K562 (cell line): Measurements from ENCODE around the gene FBXO28. TPM values are rescaled to one million over a fixed set of nuclear protein-coding genes. Genes with fewer than 3 reads are reported as not detected.
A peak's percentile ranks its signal among the peaks of the same experiment; 100 is the strongest.

Experiments
- ATAC-seq: fragments of 200-7000 bp; cut with Tn5 transposase; 3 replicates; pipeline ENCODE4 v1.9.1; 2020; ENCODE audit warnings: moderate library complexity
- BruUV-seq: library from RNA; stranded (reverse); fragments of 400-500 nt; replicated peaks from 2 replicates; lab custom pipeline; 2021; lab: Mats Ljungman, UMichigan
- CTCF ChIA-PET: fragments of 300-600 bp; formaldehyde crosslinking; extraction: SDS; loops from one replicate; lab custom pipeline; 2021; ENCODE audit warnings: low intra/inter-chr PET ratio; lab: Yijun Ruan, JAX
- POLR2A ChIA-PET: fragments of 300-600, 350-650 bp; sonication (Branson Sonifier 250); formaldehyde crosslinking; extraction: SDS; loops from one replicate; lab custom pipeline; 2021; ENCODE audit warnings: antibody characterized with exemption, inconsistent platforms; lab: Yijun Ruan, JAX
- DNase-seq, 4 experiments: peaks; one replicate each; pipeline versions ENCODE4 v3.0.0 to v3.0.0-alpha.2; 2011 to 2018; ENCODE audit warnings: low spot score in 3 of 4, mixed read lengths in 3 of 4; ENCODE audit errors: extremely low read depth in 1 of 4
- FAIRE-seq: peaks from 2 replicates; lab custom pipeline; 2011; peaks lifted over from hg19 to GRCh38; lab: Jason Lieb, UNC
- H2AFZ ChIP-seq: 2 replicates; pipeline ENCODE4 v1.6.0; 2011; ENCODE audit warnings: low read depth, low read length, control low read depth, inconsistent platforms
- H3K27ac ChIP-seq: fragments of 200-600 bp; 3 replicates; pipeline ENCODE4 v1.8.0; 2011; ENCODE audit warnings: low read depth, mild to moderate bottlenecking, control low read depth, inconsistent platforms, low read length, moderate library complexity, mixed read lengths; ENCODE audit errors: extremely low read depth
- H3K27me3 ChIP-seq, 2 experiments: fragments of 300-600 bp in 1 of 2; 2 replicates in 1 of 2; 3 replicates in 1 of 2; pipeline versions ENCODE4 v1.6.0 to v1.8.0; 2011; ENCODE audit warnings: inconsistent platforms in 2 of 2, low read length in 2 of 2, mild to moderate bottlenecking in 1 of 2, mixed read lengths in 1 of 2, moderate library complexity in 1 of 2; ENCODE audit not compliant: control insufficient read depth in 2 of 2, insufficient read depth in 2 of 2
- H3K36me3 ChIP-seq: fragments of 300-600 bp; 3 replicates; pipeline ENCODE4 v1.8.0; 2011; ENCODE audit warnings: mild to moderate bottlenecking, low read length, inconsistent platforms; ENCODE audit not compliant: control insufficient read depth, insufficient read depth
- H3K4me1 ChIP-seq, 2 experiments: fragments of 200-600 bp in 1 of 2; replicated peaks in 1 of 2; 2 replicates in 1 of 2; 3 replicates in 1 of 2; pipeline versions ENCODE4 v1.5.1 to v1.8.0; 2011; ENCODE audit warnings: inconsistent platforms in 2 of 2, low read length in 2 of 2, mild to moderate bottlenecking in 1 of 2, mixed read lengths in 1 of 2, moderate library complexity in 1 of 2; ENCODE audit not compliant: control insufficient read depth in 2 of 2, insufficient read depth in 2 of 2
- H3K4me2 ChIP-seq: 2 replicates; pipeline ENCODE4 v1.6.1; 2011; ENCODE audit warnings: low read length, control low read depth, inconsistent platforms, mixed read lengths; ENCODE audit not compliant: insufficient read depth
- H3K4me3 ChIP-seq: fragments of 200-600 bp; sonication (generic), shearing (Covaris generic); 2 replicates; pipeline ENCODE4 v1.5.1; 2016; ENCODE audit warnings: control low read depth, inconsistent platforms
- H3K79me2 ChIP-seq: fragments of 200-600 bp; 3 replicates; pipeline ENCODE4 v1.8.0; 2011; ENCODE audit warnings: low read length, inconsistent platforms; ENCODE audit not compliant: control insufficient read depth, insufficient read depth
- H3K9ac ChIP-seq, 2 experiments: 2 replicates each; pipeline versions ENCODE4 v1.6.0 to v1.6.1; 2011; ENCODE audit warnings: low read depth in 2 of 2, low read length in 2 of 2, control low read depth in 1 of 2, inconsistent platforms in 1 of 2, mild to moderate bottlenecking in 1 of 2, mixed read lengths in 1 of 2; ENCODE audit not compliant: insufficient read depth in 1 of 2
- H3K9me1 ChIP-seq: one replicate; pipeline ENCODE4 v1.6.0; 2011; ENCODE audit warnings: inconsistent platforms, mild to moderate bottlenecking, low read length, moderate library complexity; ENCODE audit not compliant: control insufficient read depth, insufficient read depth
- H3K9me3 ChIP-seq: replicated peaks from 2 replicates; pipeline ENCODE4 v1.5.1; 2011; ENCODE audit warnings: low read depth, low read length, inconsistent platforms; ENCODE audit not compliant: control insufficient read depth, insufficient read depth
- H4K20me1 ChIP-seq: replicated peaks from 2 replicates; pipeline ENCODE4 v1.6.1; 2011; ENCODE audit warnings: low read length, inconsistent platforms, mixed read lengths; ENCODE audit not compliant: control insufficient read depth, insufficient read depth
- CBFB ChIP-seq: sonication (generic); formaldehyde crosslinking; IDR thresholded peaks from 2 replicates; pipeline ENCODE4 v1.4.0; 2020; ENCODE audit warnings: mild to moderate bottlenecking, missing genetic modification reagents
- CEBPG ChIP-seq, 3 experiments: fragments of 200-800 bp in 1 of 3; sonication (Bioruptor generic) in 1 of 3; sonication (generic) in 1 of 3; formaldehyde crosslinking in 1 of 3; IDR thresholded peaks in 2 of 3; conservative IDR thresholded peaks in 1 of 3; 2 replicates each; pipeline versions ENCODE4 v1.6.1 to v1.8.0; 2016 to 2022; ENCODE audit warnings: missing compliant biosample characterization in 2 of 3, missing genetic modification characterization in 2 of 3, mild to moderate bottlenecking in 1 of 3, missing genetic modification reagents in 1 of 3
- CSDE1 ChIP-seq, 2 experiments: fragments of 450-650 bp; IDR thresholded peaks; 2 replicates each; pipeline ENCODE4 v1.6.1; 2016; ENCODE audit warnings: mild to moderate bottlenecking in 1 of 2
- KAT7 ChIP-seq: sonication (generic); formaldehyde crosslinking; IDR thresholded peaks from 2 replicates; pipeline ENCODE4 v1.8.0; 2022; ENCODE audit warnings: missing genetic modification reagents, mild to moderate bottlenecking, borderline replicate concordance
- KDM4B ChIP-seq, 2 experiments: fragments of 450-650 bp in 1 of 2; sonication (generic) in 1 of 2; IDR thresholded peaks; 2 replicates each; pipeline ENCODE4 v1.6.1; 2016 to 2017; ENCODE audit warnings: borderline replicate concordance in 2 of 2, antibody characterized with exemption in 1 of 2, low read depth in 1 of 2, mild to moderate bottlenecking in 1 of 2
- MAFK ChIP-seq: IDR thresholded peaks from 2 replicates; pipeline ENCODE4 v1.6.1; 2011; ENCODE audit warnings: low read length, improper control_type of control experiment
- MTA2 ChIP-seq: fragments of 450-650 bp; IDR thresholded peaks from 2 replicates; pipeline ENCODE4 v1.6.1; 2016; ENCODE audit warnings: low read depth
- MYC ChIP-seq, 2 experiments: fragments of 250-450 bp in 1 of 2; sonication (Bioruptor Pico) in 1 of 2; IDR thresholded peaks; 2 replicates each; pipeline versions ENCODE4 v1.5.1 to v1.6.1; 2012 to 2021; ENCODE audit warnings: low read depth in 2 of 2, borderline replicate concordance in 1 of 2, improper control_type of control experiment in 1 of 2, low read length in 1 of 2, mild to moderate bottlenecking in 1 of 2, moderate library complexity in 1 of 2
- MYNN ChIP-seq, 2 experiments: sonication (generic); formaldehyde crosslinking in 1 of 2; IDR thresholded peaks; 2 replicates each; pipeline versions ENCODE4 v1.5.0 to v1.6.1; 2016 to 2020; ENCODE audit warnings: antibody characterized with exemption in 1 of 2, missing genetic modification reagents in 1 of 2
- NCOA6 ChIP-seq: fragments of 450-650 bp; IDR thresholded peaks from 2 replicates; pipeline ENCODE4 v1.6.1; 2017; ENCODE audit warnings: mild to moderate bottlenecking
- NFE2L1 ChIP-seq: fragments of 450-650 bp; IDR thresholded peaks from 2 replicates; pipeline ENCODE4 v1.6.1; 2016; ENCODE audit warnings: missing genetic modification characterization, low read depth, mild to moderate bottlenecking, missing compliant biosample characterization, moderate library complexity, borderline replicate concordance
- PPARD ChIP-seq: fragments of 250-450 bp; sonication (Bioruptor Pico); IDR thresholded peaks from 2 replicates; pipeline ENCODE4 v1.8.0; 2022; ENCODE audit warnings: inconsistent platforms, mild to moderate bottlenecking, moderate library complexity
- SMAD3 ChIP-seq: fragments of 450-650 bp; formaldehyde crosslinking; conservative IDR thresholded peaks from 2 replicates; pipeline ENCODE4 v1.4.0; 2020; ENCODE audit warnings: mild to moderate bottlenecking
- STAT5A ChIP-seq: IDR thresholded peaks from 2 replicates; pipeline ENCODE4 v1.6.1; 2012; ENCODE audit warnings: low read length, inconsistent platforms, borderline replicate concordance
- ZNF79 ChIP-seq: fragments of 250-450 bp; sonication (Bioruptor Pico); IDR thresholded peaks from 2 replicates; pipeline ENCODE4 v1.4.0; 2020; ENCODE audit warnings: low read depth, mild to moderate bottlenecking, moderate library complexity
- WGBS: fragments of 100-300 bp; shearing (Covaris generic); methylation state at CpG from one replicate; pipeline ENCODE4 v1.1.6; 2016; ENCODE audit warnings: low coverage, mixed read lengths; ENCODE audit not compliant: insufficient coverage; ENCODE audit errors: missing lambda C conversion rate; 5-methylcytosine and 5-hydroxymethylcytosine counted together
- in situ Hi-C: fragments of 300-500 bp; cut with MboI; formaldehyde crosslinking; loops from 4 replicates; pipeline ENCODE4 v1.15.0; 2018; ENCODE audit warnings: inconsistent platforms, mixed read lengths
- intact Hi-C: fragments of 100-400 bp; cut with micrococcal nuclease; formaldehyde crosslinking; loops from 2 replicates; pipeline ENCODE4 v1.14.2; 2022
- polyA plus RNA-seq, 8 experiments: library from polyadenylated mRNA; depleted of rRNA in 4 of 8; stranded (reverse) in 5 of 8; unstranded in 3 of 8; fragments of >200 nt; fragmentation: Nextera tagmentation in 2 of 8; fragmentation: Illumina TruSeq in 1 of 8; extraction: Ambion mirVana in 2 of 8; extraction: Trizol in 1 of 8; gene quantifications; 2 replicates each; pipeline versions ENCODE4 v1.2.1 to v1.2.3, GENCODE V29; 2011 to 2014; ENCODE audit warnings: inconsistent platforms in 1 of 8, missing spikeins in 1 of 8
- total RNA-seq, 7 experiments: library from RNA; depleted of rRNA in 6 of 7; stranded (reverse); fragments of >200 nt in 6 of 7; fragmentation: Illumina TruSeq in 2 of 7; extraction: Trizol in 2 of 7; gene quantifications; 2 replicates each; pipeline versions ENCODE4 v1.2.1 to v1.2.3, GENCODE V29; 2011 to 2021; ENCODE audit warnings: low replicate concordance in 1 of 7
- TF ChIP-seq, protein P1 (sequence below): fragments of 250-450 bp; sonication (Bioruptor Pico); IDR thresholded peaks from 2 replicates; pipeline ENCODE4 v1.6.1; 2021; ENCODE audit warnings: mild to moderate bottlenecking
- TF ChIP-seq, protein P2 (sequence below), 2 experiments: fragments of 450-650 bp in 1 of 2; sonication (generic) in 1 of 2; formaldehyde crosslinking in 1 of 2; IDR thresholded peaks in 1 of 2; conservative IDR thresholded peaks in 1 of 2; 2 replicates each; pipeline versions ENCODE4 v1.6.1 to v1.8.1; 2016 to 2023; ENCODE audit warnings: mild to moderate bottlenecking in 2 of 2, moderate library complexity in 2 of 2, inconsistent platforms in 1 of 2, missing genetic modification reagents in 1 of 2
- TF ChIP-seq, protein P3 (sequence below): fragments of 250-450 bp; sonication (Bioruptor Pico); IDR thresholded peaks from 2 replicates; pipeline ENCODE4 v1.9.0; 2021; ENCODE audit warnings: mild to moderate bottlenecking

FBXO28 gene
- total and polyA plus RNA-seq, 9 of the 15 experiments (the other 6 are each of a cell fraction or from before 2014, with no cell fraction given): 4.1 to 34.8 (median 25.3) TPM

DNA sequence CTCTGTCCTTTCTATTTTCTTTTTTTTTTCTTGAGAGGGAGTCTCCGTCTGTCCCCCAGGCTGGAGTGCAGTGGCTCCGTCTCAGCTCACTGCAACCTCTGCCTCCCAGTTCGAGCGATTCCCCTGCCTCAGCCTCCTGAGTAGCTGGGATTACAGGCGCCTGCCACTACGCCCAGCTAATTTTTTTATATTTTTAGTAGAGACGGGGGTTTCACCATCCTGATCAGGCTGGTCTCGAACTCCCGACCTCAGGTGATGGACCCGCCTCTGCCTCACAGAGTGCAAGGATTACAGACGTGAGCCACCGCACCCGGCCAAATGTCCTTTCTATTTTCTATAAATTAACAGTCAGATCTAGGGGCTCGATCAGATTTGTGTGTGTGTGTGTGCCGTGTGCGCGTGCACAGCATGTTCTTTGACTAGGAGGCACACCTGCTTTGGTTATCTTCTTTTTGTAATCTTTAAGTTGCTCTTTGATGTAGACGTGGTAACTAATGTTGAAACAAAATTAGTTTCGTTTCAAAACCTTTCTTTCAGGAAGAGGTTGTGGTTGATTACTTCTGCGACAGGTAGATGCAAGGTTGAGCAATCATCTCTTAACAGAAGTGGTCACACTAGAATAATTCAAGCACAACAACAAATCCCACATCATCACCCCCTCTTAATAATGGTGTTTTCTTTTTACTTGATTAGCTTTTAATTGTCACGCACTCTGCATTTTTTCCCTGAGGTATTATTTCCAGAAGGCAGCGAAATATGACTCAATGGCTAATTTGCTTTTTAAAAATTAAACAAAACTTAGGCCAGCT lies 68.3 kb downstream of the FBXO28 start:
- in situ Hi-C loops: no loop called here
- Histone ChIP-seq H3K27me3 (no peaks in the 10 kb centered on the region), H3K36me3 (peaks cover 19% of the 10 kb centered on the region; the same call in 2 of the 3 replicates), H3K9me1 (no peaks in the 10 kb centered on the region), H3K79me2 (peaks cover 41% of the 10 kb centered on the region), H3K9me3 (no peaks in the 10 kb centered on the region), H3K4me3 (peak overlapping the region; percentile 82), H3K4me2 (peak overlapping the region; percentile 79), H4K20me1 (0 out of 2 replicates have a peak, but pooled peaks cover 3% of the 10 kb centered on the region), H2AFZ (peak overlapping the region; percentile 88), H3K27ac (peak overlapping the region; percentile 93), H3K9ac (peak overlapping the region; percentile 91 to 97), H3K4me1 (peaks cover 14 to 35% of the 10 kb centered on the region in 2 experiments; a peak in 4 of 5 replicates)
- POLR2A ChIA-PET: interaction anchor here (0.6 to 2.6 kb wide), 10 partner anchors 9 to 320 kb away, joined by 3 to 9 read pairs (median 5); partner anchors contain the start of gene NVL
- peak in 1 of 4 experiments; percentile 25 for DNase-seq
- CTCF ChIA-PET: interaction anchor here (0.6 kb wide), 1 partner anchor 72 kb away, joined by 4 read pairs; no protein-coding TSS in a partner anchor
- TSS peak; percentile 95 for BruUV-seq
- ATAC-seq: no peak
- intact Hi-C loops: loop anchor here (2.0 to 5.0 kb wide), 2 partner anchors 21 to 150 kb away; partner anchors contain the start of gene NVL
- 55% methylated on average over 22 of the region's 22 CpGs for WGBS
- peak; percentile 52 for FAIRE-seq
- TF ChIP-seq PPARD (CRISPR knock-in tag) (no peak), STAT5A (no peak), MAFK (no peak), ZNF79 (CRISPR knock-in tag) (no peak), KAT7 (CRISPR knock-in tag) (0 out of 2 replicates have a peak, but pooled peaks have one; percentile 43), CEBPG (CRISPR knock-in tag; IDR thresholded peaks at IDR 0.05) (peak; percentile 56; the same call in 1 of the 2 replicates), CEBPG (tag; conservative IDR thresholded peaks at IDR 0.05 in 1 of 2, IDR thresholded peaks at IDR 0.05 in 1 of 2) (peak; percentile 72 to 75), MYC (IDR thresholded peaks at IDR 0.05; ENCODE audit: low read depth, low read length) (no peak), MYC (CRISPR knock-in tag; IDR thresholded peaks at IDR 0.05; ENCODE audit: borderline replicate concordance, low read depth) (peak; percentile 38; the same call in 1 of the 2 replicates), CSDE1 (IDR thresholded peaks at IDR 0.05) (no peak), SMAD3 (0 out of 2 replicates have a peak, but pooled peaks have one; percentile 44), KDM4B (IDR thresholded peaks at IDR 0.05; ENCODE audit: borderline replicate concordance in 2 of 2, low read depth in 1 of 2) (no peak), MYNN (IDR thresholded peaks at IDR 0.05) (no peak), MYNN (CRISPR knock-in tag; IDR thresholded peaks at IDR 0.05) (no peak), CBFB (CRISPR knock-in tag) (0 out of 2 replicates have a peak, but pooled peaks have one; percentile 16), NFE2L1 (tag) (no peak), NCOA6 (no peak), MTA2 (no peak)
- TF ChIP-seq, protein P1, sequence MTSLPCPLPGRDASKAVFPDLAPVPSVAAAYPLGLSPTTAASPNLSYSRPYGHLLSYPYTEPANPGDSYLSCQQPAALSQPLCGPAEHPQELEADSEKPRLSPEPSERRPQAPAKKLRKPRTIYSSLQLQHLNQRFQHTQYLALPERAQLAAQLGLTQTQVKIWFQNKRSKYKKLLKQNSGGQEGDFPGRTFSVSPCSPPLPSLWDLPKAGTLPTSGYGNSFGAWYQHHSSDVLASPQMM (CRISPR knock-in tag): no peak
- TF ChIP-seq, protein P2, sequence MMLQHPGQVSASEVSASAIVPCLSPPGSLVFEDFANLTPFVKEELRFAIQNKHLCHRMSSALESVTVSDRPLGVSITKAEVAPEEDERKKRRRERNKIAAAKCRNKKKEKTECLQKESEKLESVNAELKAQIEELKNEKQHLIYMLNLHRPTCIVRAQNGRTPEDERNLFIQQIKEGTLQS (IDR thresholded peaks at IDR 0.05): 0 out of 2 replicates have a peak, but pooled peaks have one; percentile 22
- TF ChIP-seq, protein P2 (CRISPR knock-in tag; conservative IDR thresholded peaks at IDR 0.05): no peak
- TF ChIP-seq, protein P3, sequence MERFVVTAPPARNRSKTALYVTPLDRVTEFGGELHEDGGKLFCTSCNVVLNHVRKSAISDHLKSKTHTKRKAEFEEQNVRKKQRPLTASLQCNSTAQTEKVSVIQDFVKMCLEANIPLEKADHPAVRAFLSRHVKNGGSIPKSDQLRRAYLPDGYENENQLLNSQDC (CRISPR knock-in tag): no peak
